ENCODE results near the gene TGFB2. TPM values are rescaled to one million over a fixed set of nuclear protein-coding genes. Genes with fewer than 3 reads are reported as not detected.

The TGFB2 gene
- total RNA-seq, 1 donor from 2014 or later = 122 TPM

- peak in 1 of 2 donors; percentile 23 for DNase-seq (ENCODE audit: low read depth in 2 of 2)
Observed at GRCh38 chr1:218421531-218421930, 76.4 kb downstream of the TGFB2 start.

DNA sequence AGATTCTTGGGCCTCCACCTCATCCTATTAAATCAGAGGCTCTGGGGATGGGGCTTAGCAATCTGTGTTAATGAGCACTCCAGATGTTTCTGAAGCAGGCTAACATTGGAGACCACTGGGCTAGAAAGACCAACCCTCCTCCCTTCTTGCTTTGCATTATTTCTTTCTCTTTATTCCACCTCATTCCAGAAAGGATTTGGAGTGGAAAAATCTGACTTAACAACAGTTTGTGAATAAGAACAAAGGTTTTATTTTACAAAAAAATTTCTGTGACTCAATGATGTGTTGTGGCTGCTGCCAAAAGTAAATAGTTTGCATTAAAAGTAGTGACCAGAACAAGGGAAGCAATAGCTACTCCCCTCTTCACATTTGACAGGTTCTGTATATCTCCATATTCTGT lies 79.4 kb downstream of the TGFB2 start:
- DNase-seq (ENCODE audit: low read depth in 2 of 2) = no peak

GRCh38 chr1:218425647-218426342 lies 80.7 kb downstream of the TGFB2 start:
- DNase-seq (ENCODE audit: low read depth in 2 of 2) = peak in 1 of 2 donors; percentile 16

DNA sequence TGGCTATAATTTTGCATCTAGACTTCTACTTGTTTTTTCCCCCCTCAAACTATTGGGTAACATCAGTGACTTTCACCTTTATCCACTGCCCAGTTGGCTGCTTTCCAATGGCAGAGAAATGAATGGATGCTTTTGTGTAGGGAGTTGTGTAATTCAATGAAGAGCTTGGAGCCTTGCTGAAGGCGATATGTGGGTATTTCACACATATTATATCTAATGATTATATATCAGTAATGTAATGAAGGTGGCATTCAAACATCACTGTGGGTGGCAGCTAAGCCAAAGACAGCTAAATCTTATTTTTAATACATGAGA lies 81.2 kb downstream of the TGFB2 start:
- DNase-seq (ENCODE audit: low read depth in 2 of 2) = peak in 1 of 2 donors; percentile 73

DNA sequence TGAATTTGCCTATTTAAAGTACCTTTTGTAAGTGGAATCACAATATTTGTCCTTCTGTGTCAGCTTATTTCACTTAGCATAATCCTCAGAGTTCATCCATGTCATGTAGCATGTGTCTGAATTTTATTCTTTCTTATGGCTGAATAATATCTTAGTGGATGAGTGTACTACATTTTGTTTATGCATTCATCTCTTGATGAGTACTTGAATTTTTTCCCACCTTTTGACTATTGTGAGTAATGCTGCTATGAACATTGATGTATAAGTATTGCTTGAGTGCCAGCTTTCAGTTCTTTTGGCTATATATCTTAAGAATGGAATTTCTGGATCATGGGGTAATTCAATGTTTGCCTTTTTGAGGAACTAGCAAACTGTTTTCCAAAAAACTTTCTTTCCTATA lies 84.2 kb downstream of the TGFB2 start:
- no peak for DNase-seq (ENCODE audit: low read depth in 2 of 2)

DNA sequence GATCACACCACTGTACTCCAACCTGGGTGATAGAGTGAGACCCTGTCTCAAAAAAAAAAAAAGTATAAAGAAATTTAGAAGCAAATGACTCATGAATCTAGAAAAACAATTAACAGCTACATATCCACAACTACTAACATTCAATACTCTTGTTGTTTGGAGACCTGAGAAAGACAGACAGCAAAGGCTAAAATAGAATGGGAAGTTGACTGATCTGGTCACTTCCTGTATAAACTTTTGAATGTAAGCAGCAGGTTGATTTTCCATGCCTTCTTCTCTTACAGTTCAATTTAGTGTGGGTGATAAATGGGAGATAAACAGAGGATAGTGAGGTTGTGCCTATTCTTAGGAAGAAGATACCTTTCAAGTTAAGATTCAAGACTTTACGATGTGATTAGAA lies 85.2 kb downstream of the TGFB2 start:
- DNase-seq (ENCODE audit: low read depth in 2 of 2) = peak; percentile 56 to 71

- DNase-seq (ENCODE audit: low read depth in 2 of 2) = peak in 1 of 2 donors; percentile 89
Observed at GRCh38 chr1:218430822-218431221, 85.7 kb downstream of the TGFB2 start.

GRCh38 chr1:218431476-218431875 lies 86.3 kb downstream of the TGFB2 start:
- DNase-seq (ENCODE audit: low read depth in 2 of 2) = no peak

DNA sequence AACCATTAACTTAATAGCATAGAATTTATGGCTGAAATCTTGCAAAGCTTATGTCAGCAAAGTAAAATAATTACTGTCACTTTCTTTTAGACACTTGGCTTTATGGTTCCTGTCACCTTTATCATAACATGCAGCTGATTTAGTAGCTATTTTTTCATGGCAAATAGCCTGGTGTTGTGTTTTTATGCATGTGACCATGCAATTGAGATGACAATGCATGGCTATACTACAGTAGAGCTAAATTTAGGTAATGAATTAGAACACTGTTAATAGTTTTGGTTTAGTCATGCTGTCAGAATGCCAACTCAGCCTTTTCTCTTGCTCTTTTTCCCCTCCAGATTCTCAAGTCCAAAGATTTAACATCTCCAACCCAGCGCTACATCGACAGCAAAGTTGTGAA lies 88.6 kb downstream of the TGFB2 start:
- DNase-seq (ENCODE audit: low read depth in 2 of 2) = peak in 1 of 2 donors; percentile 11

DNA sequence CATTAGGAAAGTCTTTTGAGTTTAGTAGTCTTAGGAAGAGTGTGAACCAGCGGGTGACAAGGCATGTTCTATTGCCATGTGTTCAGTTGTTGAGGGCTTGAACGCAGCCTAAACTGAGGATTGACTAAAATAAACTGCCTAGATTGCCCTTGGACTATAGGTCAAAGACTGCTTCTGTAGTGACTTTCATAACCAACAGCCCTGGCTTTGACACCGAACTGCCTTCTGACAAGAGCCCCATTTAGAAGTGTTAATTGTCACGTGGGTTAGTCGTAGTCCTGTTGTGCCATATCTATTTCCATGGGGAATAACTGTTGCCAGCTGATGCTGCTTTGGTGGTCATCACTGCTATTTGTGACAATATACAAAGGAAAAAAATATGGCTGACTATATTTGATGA lies 90.4 kb downstream of the TGFB2 start:
- DNase-seq (ENCODE audit: low read depth in 2 of 2) = no peak

GRCh38 chr1:218436346-218436745 lies 91.2 kb downstream of the TGFB2 start:
- DNase-seq (ENCODE audit: low read depth in 2 of 2) = no peak

GRCh38 chr1:218436997-218437396 lies 91.9 kb downstream of the TGFB2 start:
- no peak for DNase-seq (ENCODE audit: low read depth in 2 of 2)

GRCh38 chr1:218439541-218440295 lies 94.6 kb downstream of the TGFB2 start:
- peak in 1 of 2 donors; percentile 35 for DNase-seq (ENCODE audit: low read depth in 2 of 2)

DNA sequence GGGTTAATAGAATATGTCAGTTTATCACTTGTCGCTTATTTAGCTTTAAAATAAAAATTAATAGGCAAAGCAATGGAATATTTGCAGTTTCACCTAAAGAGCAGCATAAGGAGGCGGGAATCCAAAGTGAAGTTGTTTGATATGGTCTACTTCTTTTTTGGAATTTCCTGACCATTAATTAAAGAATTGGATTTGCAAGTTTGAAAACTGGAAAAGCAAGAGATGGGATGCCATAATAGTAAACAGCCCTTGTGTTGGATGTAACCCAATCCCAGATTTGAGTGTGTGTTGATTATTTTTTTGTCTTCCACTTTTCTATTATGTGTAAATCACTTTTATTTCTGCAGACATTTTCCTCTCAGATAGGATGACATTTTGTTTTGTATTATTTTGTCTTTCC lies 98.1 kb downstream of the TGFB2 start:
- no peak for DNase-seq (ENCODE audit: low read depth in 2 of 2)

- DNase-seq (ENCODE audit: low read depth in 2 of 2) = no peak
Observed at GRCh38 chr1:218444173-218444572, 99.0 kb downstream of the TGFB2 start.

DNA sequence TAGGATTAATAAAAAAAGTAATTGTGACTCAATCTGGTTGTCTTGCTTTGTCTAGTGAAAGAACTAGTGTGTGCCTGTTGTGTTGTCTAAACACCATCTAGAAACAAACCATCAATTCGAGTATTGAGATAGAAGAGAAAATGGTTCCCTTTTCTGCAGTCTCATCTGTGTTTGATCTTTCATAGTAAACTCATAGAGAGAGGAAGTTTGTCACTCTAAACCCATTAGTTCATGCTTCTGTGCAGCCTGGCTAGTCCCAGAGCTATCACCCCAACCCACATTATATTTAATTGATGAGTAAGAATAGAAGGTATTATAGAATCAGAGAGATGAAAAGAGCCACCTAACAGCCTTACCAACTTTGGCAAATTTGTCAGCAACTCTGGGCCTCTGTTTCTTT lies 99.5 kb downstream of the TGFB2 start:
- DNase-seq (ENCODE audit: low read depth in 2 of 2) = no peak

DNA sequence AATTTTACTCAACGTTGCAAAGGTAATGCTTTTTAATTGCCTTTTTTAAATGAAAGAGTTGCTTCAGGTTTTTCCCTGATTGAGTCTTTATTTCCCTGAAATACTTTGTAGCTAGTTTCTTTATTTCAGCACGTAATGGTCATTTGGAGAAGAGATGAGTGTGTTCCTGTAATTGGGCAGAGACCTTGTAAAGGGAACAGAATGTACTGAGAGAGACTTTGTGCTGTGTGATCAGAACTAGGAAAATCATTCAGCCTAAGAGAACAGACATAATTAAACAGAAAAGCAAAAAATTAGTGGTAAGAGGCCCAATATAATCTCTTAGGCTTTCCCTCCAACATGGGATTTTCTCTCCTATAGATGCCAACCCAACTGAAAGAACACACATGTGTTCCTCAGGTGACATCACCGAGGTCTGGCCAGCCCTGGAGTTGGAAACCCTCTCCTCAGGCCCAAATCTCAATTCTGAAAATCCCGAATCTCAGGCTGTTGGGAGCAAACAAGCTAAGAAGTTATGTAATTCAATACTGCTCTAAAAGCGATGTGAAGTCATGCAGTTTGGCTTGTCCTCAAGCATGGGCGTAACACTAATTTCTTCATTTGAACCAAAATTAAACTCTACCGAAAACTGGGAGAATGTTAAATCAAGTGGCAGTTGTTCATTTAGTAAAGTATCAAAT lies 102.0 kb downstream of the TGFB2 start:
- no peak for DNase-seq (ENCODE audit: low read depth in 2 of 2)

GRCh38 chr1:218451415-218451814 lies 106.3 kb downstream of the TGFB2 start:
- peak in 1 of 2 donors; percentile 64 for DNase-seq (ENCODE audit: low read depth in 2 of 2)

DNA sequence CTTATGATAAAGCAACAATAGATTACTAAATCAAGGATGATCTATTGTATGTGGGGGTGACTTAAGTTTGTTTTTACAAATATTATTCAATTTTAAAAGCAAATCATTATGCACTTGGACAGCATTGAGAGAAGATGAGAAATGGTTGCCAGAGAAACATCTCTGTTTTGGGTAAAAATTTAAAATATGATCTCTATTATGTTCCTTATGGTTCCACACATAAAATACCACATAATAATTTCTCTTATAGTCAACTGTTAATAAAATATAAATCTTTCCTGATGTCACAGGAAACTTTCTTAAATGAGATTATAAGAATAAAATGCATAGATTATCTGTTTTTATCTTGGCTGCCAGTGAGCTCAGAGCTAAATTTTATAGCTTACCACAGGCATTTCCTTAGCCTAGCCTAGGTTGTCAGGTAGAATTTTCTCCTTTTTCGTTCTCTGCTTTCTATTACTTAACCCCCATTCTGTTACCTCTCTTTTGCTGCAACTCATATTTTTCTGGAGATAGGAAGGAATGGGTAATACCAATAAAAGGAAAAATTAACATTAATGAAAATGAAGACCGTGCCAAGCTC lies 109.7 kb downstream of the TGFB2 start:
- no peak for DNase-seq (ENCODE audit: low read depth in 2 of 2)

GRCh38 chr1:218456444-218456843 lies 111.3 kb downstream of the TGFB2 start:
- no peak for DNase-seq (ENCODE audit: low read depth in 2 of 2)

- peak; percentile 72 to 74 for DNase-seq (ENCODE audit: low read depth in 2 of 2)
Observed at GRCh38 chr1:218459450-218459849, 114.3 kb downstream of the TGFB2 start.
